GM12878 (cell line): ENCODE results near the gene OGA.

Source experiments
- GABPA ChIP-seq: IDR thresholded peaks from 2 replicates; pipeline ENCODE4 v1.6.1; 2014; ENCODE audit warnings: antibody characterized with exemption, low read depth, mild to moderate bottlenecking, inconsistent platforms
- MYC ChIP-seq: IDR thresholded peaks from 2 replicates; pipeline ENCODE4 v1.6.1; 2011; ENCODE audit warnings: mild to moderate bottlenecking, low read length, moderate library complexity, inconsistent platforms; ENCODE audit not compliant: insufficient read depth, insufficient replicate concordance, insufficient read length, severe bottlenecking
- SIN3A ChIP-seq: IDR thresholded peaks from 2 replicates; pipeline ENCODE4 v1.6.1; 2012; ENCODE audit warnings: low read depth, low read length, improper control_type of control experiment
- TBL1XR1 ChIP-seq: IDR thresholded peaks from 2 replicates; pipeline ENCODE4 v1.6.1; 2012; ENCODE audit warnings: low read depth, low read length, improper control_type of control experiment

DNA sequence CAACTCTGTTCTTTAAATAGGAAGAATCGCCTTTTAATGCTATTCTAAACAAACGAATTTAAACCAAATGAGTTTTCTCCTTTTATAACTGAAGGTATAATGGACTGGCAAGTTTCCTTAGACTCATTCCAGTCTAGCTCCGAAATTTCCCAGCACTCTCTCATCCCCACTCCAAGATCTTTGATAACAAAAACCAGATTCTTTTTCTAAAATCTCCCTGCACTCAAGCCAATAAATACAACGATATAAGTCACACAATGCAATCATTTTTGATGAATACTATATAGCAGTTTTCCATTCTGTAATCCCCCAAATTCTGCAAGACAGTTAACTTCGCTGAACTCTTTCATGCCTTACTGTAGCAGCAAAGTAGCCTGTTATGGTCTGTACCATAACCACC is 1.9 kb downstream of the OGA start:
- TF ChIP-seq SIN3A (no peak), TBL1XR1 (no peak), MYC (no peak), GABPA (no peak)
